NT2/D1 (cell line): Measurements from ENCODE around the gene PAPPA.

Experiments used
- SUZ12 ChIP-seq: IDR thresholded peaks from 2 replicates; pipeline ENCODE4 v1.6.1; 2011; ENCODE audit not compliant: insufficient read length, insufficient read depth; ENCODE audit errors: extremely low read depth
- YY1 ChIP-seq: IDR thresholded peaks from 2 replicates; pipeline ENCODE4 v1.6.1; 2011; ENCODE audit not compliant: insufficient read length, insufficient read depth
- ZNF274 ChIP-seq: IDR thresholded peaks from 2 replicates; pipeline ENCODE4 v1.6.1; 2011; ENCODE audit warnings: mild to moderate bottlenecking, low read depth, low read length

DNA sequence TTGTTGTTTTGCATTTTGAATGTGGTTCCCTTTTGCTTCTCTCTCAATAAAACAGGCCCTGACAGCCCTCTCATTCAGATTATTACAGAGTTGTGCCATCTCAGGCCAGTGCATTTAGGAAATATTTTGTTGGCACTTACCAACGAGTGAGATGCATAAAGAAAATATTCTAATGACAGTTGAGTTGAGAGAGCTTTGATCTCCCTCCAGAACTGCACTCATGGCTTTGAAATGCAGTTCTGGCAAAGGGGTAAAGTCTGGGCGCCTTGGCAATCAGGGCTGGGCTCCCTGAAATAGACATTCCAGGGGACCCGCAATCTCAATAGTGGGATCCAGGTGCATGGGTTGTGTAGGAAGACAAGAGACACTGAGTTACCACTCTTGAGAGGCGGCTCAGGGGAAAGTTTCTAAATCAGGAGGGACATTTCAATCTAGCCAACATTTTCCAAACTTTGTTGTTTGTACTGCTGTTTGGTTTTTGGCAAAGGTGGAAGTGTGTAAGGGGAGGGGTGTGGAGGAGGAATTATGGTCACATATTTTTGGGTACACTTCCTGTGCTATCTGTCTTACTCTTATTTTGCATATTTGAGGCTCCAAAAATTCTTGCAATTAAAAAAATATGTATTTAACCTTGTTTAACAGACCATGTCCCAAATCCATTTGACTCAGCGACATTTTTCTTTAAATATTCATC, 48.8 kb downstream of the PAPPA start:
- TF ChIP-seq YY1 (no peak), ZNF274 (no peak), SUZ12 (no peak)
